Measurements from ENCODE around the gene GSG1L.

DNA sequence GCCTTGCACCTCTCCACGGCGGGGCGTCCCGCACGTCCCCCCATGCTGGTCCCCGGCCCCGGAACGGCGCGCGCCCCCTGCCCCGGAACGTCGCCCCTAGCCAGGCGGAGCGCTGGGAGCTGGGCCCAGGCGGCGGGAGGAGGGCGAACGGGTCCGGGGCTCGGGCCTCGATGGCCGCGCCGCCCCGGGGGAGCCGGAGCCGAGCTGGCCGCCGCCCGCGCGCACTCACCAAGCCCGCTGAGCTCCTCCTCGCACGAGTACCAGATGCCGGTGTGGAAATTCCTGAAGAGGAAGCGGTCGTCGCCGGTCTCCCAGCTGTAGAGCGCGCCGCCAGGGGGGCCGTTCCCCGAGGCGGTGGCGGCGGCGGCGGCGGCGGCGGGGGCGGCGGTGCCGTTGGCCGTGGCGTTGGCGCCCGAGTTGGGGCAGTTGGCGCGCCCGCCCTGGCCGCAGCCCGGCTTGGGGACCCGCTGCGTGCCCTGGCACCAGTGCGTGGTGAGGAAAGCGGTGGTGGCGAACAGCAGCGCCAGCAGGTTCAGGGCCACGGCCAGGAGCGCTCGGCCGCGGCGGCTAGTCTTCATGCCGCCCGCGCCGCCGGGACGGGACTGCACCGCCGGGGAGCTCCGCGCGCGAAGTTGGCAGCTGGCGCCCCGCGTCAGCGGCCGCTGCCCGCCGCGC is 530 bp downstream of the GSG1L start:
- TF ChIP-seq, protein P1, sequence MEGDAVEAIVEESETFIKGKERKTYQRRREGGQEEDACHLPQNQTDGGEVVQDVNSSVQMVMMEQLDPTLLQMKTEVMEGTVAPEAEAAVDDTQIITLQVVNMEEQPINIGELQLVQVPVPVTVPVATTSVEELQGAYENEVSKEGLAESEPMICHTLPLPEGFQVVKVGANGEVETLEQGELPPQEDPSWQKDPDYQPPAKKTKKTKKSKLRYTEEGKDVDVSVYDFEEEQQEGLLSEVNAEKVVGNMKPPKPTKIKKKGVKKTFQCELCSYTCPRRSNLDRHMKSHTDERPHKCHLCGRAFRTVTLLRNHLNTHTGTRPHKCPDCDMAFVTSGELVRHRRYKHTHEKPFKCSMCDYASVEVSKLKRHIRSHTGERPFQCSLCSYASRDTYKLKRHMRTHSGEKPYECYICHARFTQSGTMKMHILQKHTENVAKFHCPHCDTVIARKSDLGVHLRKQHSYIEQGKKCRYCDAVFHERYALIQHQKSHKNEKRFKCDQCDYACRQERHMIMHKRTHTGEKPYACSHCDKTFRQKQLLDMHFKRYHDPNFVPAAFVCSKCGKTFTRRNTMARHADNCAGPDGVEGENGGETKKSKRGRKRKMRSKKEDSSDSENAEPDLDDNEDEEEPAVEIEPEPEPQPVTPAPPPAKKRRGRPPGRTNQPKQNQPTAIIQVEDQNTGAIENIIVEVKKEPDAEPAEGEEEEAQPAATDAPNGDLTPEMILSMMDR (conservative IDR thresholded peaks at IDR 0.05) = no peak
- TF ChIP-seq ZFX (IDR thresholded peaks at IDR 0.05) = no peak

Measured in C4-2B (cell line).